Activated CD4-positive, alpha-beta memory T cell treated with anti-CD3 and anti-CD28 coated beads for 36 hours (primary cell): Measurements from ENCODE around the gene LPCAT4. TPM values are rescaled to one million over a fixed set of nuclear protein-coding genes. Genes with fewer than 3 reads are reported as not detected.
"Not testable (repeated sequence)": the region's sequence is repeated elsewhere in the genome, so short reads cannot be mapped to it uniquely, and the experiment has no call there.

Experiments used
- CTCF ChIA-PET: fragments of 350-600 bp; sonication (Branson Sonifier 250); formaldehyde crosslinking; loops from one replicate; lab custom pipeline; 2021; ENCODE audit warnings: antibody characterized with exemption, inconsistent platforms; lab: Charles Lee
- POLR2A ChIA-PET: fragments of 350-600 bp; sonication (Branson Sonifier 250); formaldehyde crosslinking; loops from one replicate; lab custom pipeline; 2021; ENCODE audit warnings: antibody characterized with exemption; lab: Charles Lee
- DNase-seq: peaks from one replicate; pipeline ENCODE4 v3.0.0-alpha.2; 2020
- H3K27ac Mint-ChIP-seq: one replicate; pipeline ENCODE4 v1.8.0; 2021; ENCODE audit warnings: mixed read lengths
- H3K27me3 Mint-ChIP-seq: one replicate; pipeline ENCODE4 v1.8.0; 2021; ENCODE audit warnings: mixed read lengths
- H3K36me3 Mint-ChIP-seq: one replicate; pipeline ENCODE4 v1.8.0; 2021; ENCODE audit warnings: mixed read lengths
- H3K4me1 Mint-ChIP-seq: one replicate; pipeline ENCODE4 v1.8.0; 2021; ENCODE audit warnings: low read depth, mixed read lengths
- H3K4me3 Mint-ChIP-seq: one replicate; pipeline ENCODE4 v1.8.0; 2021; ENCODE audit warnings: mild to moderate bottlenecking, mixed read lengths
- H3K9me3 Mint-ChIP-seq: one replicate; pipeline ENCODE4 v1.8.0; 2021; ENCODE audit warnings: mixed read lengths
- intact Hi-C: fragments of 100-400 bp; cut with micrococcal nuclease; formaldehyde crosslinking; loops from one replicate; pipeline ENCODE4 v1.15.1; 2023
- total RNA-seq, 2 experiments: library from RNA; stranded (reverse); gene quantifications; one replicate each; pipeline ENCODE4 v1.2.3, GENCODE V29; 2021

LPCAT4 gene
- total RNA-seq, 2 experiments from 2014 or later: 62.5 to 71.3 TPM

DNA sequence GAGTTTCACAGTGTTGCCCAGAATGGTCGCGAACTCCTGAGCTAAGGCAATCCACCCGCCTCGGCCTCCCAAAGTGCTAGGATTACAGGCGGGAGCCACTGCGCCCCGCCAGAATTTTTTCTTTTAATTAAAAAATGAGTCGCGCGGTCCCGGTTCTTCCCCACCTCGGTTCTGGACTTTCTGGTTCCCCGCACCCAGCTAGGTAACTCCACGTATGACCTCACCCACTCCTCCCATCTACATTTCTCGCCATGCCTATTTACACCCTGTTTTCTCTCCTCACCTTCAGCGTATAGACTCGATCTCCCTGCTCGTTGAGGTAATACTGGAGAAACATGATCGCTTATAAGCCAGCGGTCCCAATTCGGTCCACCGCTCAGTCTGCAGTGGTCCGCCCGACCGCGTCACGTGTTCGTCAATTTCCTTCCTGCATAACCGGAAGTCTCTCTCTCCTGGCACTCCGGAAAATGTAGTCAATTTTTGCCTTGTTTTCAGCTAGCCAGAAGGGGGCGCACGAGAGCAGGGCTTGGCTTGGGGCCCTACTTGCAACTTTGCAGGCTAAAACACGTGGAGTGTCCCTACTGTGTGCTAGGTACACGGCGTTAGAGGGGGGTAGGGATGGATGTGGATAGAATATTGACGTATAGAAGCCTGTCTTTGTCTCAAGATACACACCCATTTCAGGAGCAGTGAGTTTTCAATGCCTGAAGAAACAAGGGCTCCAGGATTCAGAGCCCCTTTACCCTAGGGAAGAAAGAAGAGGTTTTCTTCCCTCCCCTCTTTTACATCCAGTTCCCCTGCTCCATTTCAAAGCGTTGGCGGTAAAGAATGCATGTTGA, 24.0 kb downstream of the LPCAT4 start, which contains the start of the genes NOP10 and NUTM1:
Gene NOP10 (minus strand): TSS at position 400 of the 839 bp plus-strand sequence. CDS start 63 bp downstream, at position 337.
Gene NUTM1 (plus strand): TSS at position 579 of the 839 bp plus-strand sequence. CDS start 382 bp downstream, outside the sequence.
- peaks cover 26% of the 10 kb centered on the region for H3K36me3 Mint-ChIP-seq
- H3K4me3 Mint-ChIP-seq: no peak within 1 kb of the TSS
- peaks cover 29% of the 10 kb centered on the region for H3K4me1 Mint-ChIP-seq
- H3K27ac Mint-ChIP-seq: no peak within 1 kb of the TSS
- CTCF ChIA-PET: interaction anchor here (0.6 to 3.5 kb wide), 18 partner anchors 11 to 438 kb away, joined by 3 to 47 read pairs (median 4); partner anchors contain the start of genes GOLGA8A, KATNBL1 and LPCAT4
- peak; percentile 96 for DNase-seq
- no peaks in the 10 kb centered on the region for H3K27me3 Mint-ChIP-seq
- H3K9me3 Mint-ChIP-seq: no peaks in the 10 kb centered on the region
- intact Hi-C loops: loop anchor here (1.0 to 5.0 kb wide), 3 partner anchors 24 to 245 kb away; partner anchors contain the start of genes GOLGA8A and LPCAT4
- POLR2A ChIA-PET: interaction anchor here (1.3 to 2.0 kb wide), 2 partner anchors 14 to 23 kb away, joined by 4 to 14 read pairs; partner anchors contain the start of gene LPCAT4

DNA sequence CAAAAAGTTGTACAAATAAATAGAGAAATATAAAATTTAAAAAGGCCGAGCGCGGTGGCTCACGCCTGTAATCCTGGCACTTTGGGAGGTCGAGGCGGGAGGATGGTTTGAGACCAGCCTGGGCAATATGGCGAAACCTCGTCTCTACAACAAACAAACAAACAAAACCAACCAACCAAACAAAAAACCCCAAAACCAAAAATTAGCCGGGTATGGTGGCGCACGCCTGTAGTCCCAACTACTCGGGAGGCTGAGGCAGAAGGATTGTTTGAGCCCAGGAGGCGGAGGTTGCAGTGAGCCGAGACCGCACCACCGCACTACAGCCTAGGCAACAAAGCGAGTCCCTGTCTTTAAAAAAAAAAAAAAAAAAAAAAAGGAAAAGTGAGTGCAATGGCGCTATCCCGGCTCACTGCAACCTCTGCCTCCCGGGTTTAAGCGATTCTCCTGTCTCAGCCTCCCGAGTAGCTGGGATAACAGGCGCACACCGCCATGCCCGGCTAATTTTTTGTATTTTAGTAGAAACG, 24.7 kb downstream of the LPCAT4 start:
- peak; percentile 41 for DNase-seq
- H3K9me3 Mint-ChIP-seq, H3K27ac Mint-ChIP-seq, H3K4me3 Mint-ChIP-seq, H3K27me3 Mint-ChIP-seq: not testable (repeated sequence)
- ChIA-PET CTCF (interaction anchor here (0.6 to 3.5 kb wide), 18 partner anchors 11 to 437 kb away, joined by 3 to 47 read pairs (median 4); partner anchors contain the start of genes GOLGA8A, KATNBL1 and LPCAT4), POLR2A (interaction anchor here (2.0 kb wide), 1 partner anchor 24 kb away, joined by 14 read pairs; the partner anchor contains the start of gene LPCAT4)
- peaks cover 29% of the 10 kb centered on the region for H3K4me1 Mint-ChIP-seq
- H3K36me3 Mint-ChIP-seq: peaks cover 26% of the 10 kb centered on the region
- intact Hi-C loops: loop anchor here (5.0 kb wide), 1 partner anchor 95 kb away; the partner anchor contains the start of gene GOLGA8A

DNA sequence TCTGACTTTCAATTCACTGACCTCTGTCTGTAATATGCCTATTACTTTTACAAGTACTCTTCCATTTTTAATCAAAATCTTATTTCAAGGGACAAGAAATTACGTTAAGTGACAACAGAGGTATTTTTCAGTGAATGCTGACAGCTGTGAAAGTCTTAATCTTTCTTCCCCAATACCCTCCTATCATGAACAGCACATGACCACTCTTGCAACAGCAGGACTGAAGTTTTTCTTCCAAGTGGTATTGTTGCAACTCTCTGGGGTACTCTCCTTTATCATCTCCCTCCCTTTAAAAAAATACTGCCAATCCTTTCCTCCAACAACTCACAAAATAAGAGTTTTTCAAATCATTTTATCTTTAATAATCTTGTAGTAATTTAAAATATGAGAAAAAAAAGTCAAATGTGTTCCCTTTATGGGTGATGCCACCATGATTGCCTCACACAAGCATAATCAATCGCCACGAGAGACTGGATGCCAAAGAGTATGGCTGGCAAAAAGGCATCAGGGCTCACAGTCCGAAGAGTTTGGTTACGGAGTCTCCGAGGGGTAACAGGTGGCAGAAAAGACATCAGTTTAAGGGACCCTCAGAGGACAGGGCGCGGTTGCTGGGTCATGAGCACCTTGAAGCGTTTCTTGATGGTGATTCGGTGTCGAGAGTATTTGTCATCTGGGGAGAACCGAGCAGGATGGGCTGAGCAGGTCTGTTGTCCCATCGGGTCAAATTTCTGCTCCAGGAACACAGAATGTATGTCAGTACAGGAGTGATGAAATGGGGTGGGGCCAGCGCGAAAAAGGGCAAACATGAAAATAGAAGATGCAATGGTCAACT, 25.4 kb downstream of the LPCAT4 start:
- POLR2A ChIA-PET: no interaction called here
- no peak for DNase-seq
- CTCF ChIA-PET: interaction anchor here (0.9 to 3.5 kb wide), 4 partner anchors 20 to 29 kb away, joined by 3 to 47 read pairs (median 4); partner anchors contain the start of gene LPCAT4
- peaks cover 28% of the 10 kb centered on the region for H3K36me3 Mint-ChIP-seq
- no peaks in the 10 kb centered on the region for H3K27me3 Mint-ChIP-seq
- H3K4me1 Mint-ChIP-seq: peaks cover 35% of the 10 kb centered on the region
- H3K27ac Mint-ChIP-seq: no peak overlapping the region
- H3K9me3 Mint-ChIP-seq: no peaks in the 10 kb centered on the region
- no peak overlapping the region for H3K4me3 Mint-ChIP-seq
- intact Hi-C loops: loop anchor here (5.0 kb wide), 1 partner anchor 96 kb away; the partner anchor contains the start of gene GOLGA8A

DNA sequence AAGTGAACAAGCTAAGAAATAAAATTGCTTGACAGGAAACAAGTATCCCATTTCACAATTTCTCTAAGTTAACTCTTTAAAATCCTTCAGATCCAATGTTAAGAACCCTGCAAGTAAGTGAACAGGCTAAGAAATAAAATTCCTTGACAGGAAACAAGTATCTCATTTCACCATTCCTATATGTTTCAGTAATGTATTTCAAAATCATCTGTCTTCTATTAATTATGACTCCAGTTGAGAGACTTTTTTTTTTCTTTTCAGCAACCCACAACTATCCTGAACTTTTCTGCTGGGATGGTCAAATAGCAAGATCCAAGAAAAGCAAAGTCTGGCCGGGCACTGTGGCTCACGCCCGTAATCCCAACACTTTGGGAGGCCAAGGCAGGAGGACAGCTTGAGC, 27.1 kb downstream of the LPCAT4 start:
- peak overlapping the region; percentile 60 for H3K27ac Mint-ChIP-seq
- CTCF ChIA-PET: interaction anchor here (0.9 to 5.3 kb wide), 3 partner anchors 27 to 248 kb away, joined by 3 to 46 read pairs (median 3); partner anchors contain the start of gene LPCAT4

DNA sequence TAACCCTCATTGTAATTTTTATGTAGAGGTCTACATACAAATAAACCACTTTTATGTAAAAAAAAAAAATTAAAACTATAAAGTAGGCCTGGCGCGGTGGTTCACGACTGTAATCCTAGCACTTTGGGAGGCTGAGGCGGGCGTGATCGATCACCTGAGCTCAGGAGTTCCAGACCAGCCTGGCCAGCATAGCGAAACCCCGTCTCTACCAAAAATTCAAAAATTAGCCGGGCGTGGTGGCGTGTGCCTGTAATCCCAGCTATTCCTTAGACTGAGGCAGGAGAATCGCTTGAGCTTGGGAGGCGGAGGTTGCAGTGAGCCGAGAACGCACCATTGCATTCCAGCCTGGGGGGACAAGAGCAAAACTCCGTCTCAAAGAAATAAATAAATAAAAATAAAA, 28.6 kb downstream of the LPCAT4 start:
- no peak for DNase-seq
- H3K27ac Mint-ChIP-seq: peak overlapping the region; percentile 18
- H3K27me3 Mint-ChIP-seq: no peaks in the 10 kb centered on the region
- ChIA-PET POLR2A (interaction anchor here (1.3 to 4.3 kb wide), 3 partner anchors 10 to 245 kb away, joined by 3 to 29 read pairs (median 7); partner anchors contain the start of genes GOLGA8B and LPCAT4), CTCF (interaction anchor here (1.3 to 5.3 kb wide), 2 partner anchors 28 to 111 kb away, joined by 3 to 46 read pairs; partner anchors contain the start of gene LPCAT4)
- intact Hi-C loops: loop anchor here (1.0 to 10.0 kb wide), 3 partner anchors 29 to 1206 kb away; partner anchors contain the start of genes DPH6, LPCAT4 and ZNF770
- H3K4me1 Mint-ChIP-seq: peaks cover 67% of the 10 kb centered on the region
- no peaks in the 10 kb centered on the region for H3K9me3 Mint-ChIP-seq
- peak overlapping the region; percentile 95 for H3K4me3 Mint-ChIP-seq
- peaks cover 28% of the 10 kb centered on the region for H3K36me3 Mint-ChIP-seq

More for the DNA sequence above, 27.1 kb downstream of the LPCAT4 start:
- Mint-ChIP-seq H3K27me3 (no peaks in the 10 kb centered on the region), H3K36me3 (peaks cover 28% of the 10 kb centered on the region), H3K4me3 (peak overlapping the region; percentile 20), H3K4me1 (peaks cover 51% of the 10 kb centered on the region), H3K9me3 (no peaks in the 10 kb centered on the region)
- DNase-seq: no peak
- intact Hi-C loops: loop anchor here (5.0 to 10.0 kb wide), 3 partner anchors 97 to 1205 kb away; partner anchors contain the start of genes DPH6, GOLGA8A and ZNF770
- POLR2A ChIA-PET: no interaction called here

DNA sequence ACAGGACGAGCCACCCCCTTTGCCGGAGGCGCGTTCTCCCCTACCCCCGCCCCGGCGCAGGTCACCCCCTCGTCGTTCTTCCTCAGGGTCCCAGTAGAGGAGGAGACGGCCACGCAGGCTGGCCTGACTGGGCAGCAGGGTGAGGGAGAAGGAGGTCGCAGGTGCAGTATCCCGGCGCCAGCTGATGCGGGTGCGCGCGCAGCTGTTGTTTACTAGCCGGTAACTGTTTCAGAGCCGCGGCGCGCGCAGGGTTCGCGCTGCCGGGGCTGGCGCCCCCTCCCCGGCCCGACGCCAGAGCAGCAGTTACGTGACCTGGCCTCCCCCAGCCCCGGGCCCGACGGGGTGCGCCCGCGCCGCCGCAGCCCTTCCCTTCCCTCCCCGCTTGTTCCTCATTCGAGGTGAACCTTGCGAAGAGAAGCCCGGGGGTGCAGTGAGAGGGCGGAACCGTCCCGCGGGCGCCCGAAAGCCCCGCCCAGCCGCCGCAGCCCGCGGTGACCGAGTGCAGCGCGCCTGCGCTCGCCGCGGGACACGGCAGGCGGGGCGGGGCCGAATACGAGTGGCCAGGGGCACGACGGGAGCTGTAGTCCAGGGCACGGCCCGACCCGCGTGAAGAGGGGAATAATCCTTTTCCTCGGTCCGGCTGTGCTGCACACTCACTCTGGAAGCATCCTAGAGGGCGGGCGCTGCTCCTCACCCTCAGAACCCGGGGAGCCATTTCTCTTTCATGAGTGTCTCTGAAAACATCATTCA, 29.3 kb downstream of the LPCAT4 start, which contains the start of gene SLC12A6:
Gene SLC12A6 (minus strand): TSS at position 225 of the 750 bp plus-strand sequence. CDS start 1,101 bp downstream, outside the sequence.
- no peaks in the 10 kb centered on the region for H3K9me3 Mint-ChIP-seq
- peak within 1 kb of the TSS; percentile 95 for H3K4me3 Mint-ChIP-seq
- no peaks in the 10 kb centered on the region for H3K27me3 Mint-ChIP-seq
- POLR2A ChIA-PET: interaction anchor here (0.8 to 4.3 kb wide), 4 partner anchors 10 to 246 kb away, joined by 3 to 29 read pairs (median 5); partner anchors contain the start of genes GOLGA8B and LPCAT4
- H3K36me3 Mint-ChIP-seq: peaks cover 28% of the 10 kb centered on the region
- intact Hi-C loops: loop anchor here (1.0 to 10.0 kb wide), 3 partner anchors 30 to 1207 kb away; partner anchors contain the start of genes DPH6, LPCAT4 and ZNF770
- CTCF ChIA-PET: interaction anchor here (0.7 to 5.3 kb wide), 5 partner anchors 10 to 246 kb away, joined by 3 to 46 read pairs (median 4); partner anchors contain the start of genes GOLGA8B, KATNBL1 and LPCAT4
- DNase-seq: peak; percentile 92
- peaks cover 68% of the 10 kb centered on the region for H3K4me1 Mint-ChIP-seq
- peak within 1 kb of the TSS; percentile 88 for H3K27ac Mint-ChIP-seq

DNA sequence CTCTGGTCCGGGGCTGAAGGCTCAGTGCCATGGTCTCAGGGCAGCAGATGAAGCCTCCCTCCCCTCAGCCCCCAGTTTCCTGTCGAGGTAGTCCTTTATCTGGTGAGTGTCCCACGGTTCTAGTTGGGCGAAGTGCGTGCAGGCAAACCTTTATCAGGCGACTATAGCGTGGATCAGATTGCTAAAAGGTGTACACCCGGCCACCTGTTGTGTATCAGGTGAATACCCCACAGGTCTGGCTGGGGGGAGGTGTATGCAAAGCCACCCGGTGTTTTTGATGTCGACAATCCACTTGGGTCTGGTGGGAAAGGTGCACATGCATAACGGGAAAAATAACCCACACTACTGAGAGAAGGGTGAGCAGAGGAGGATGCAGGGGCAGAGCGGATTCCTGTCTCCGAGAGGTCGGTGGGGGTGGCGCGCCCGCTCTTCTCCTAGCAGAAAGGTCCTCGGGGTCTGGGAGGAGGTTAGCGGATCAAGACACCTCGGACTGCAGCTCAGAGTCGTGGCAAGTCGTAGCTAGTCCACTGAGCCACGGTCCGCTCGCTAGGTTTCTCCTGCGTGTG, 29.9 kb downstream of the LPCAT4 start:
- ChIA-PET POLR2A (interaction anchor here (0.8 to 4.3 kb wide), 3 partner anchors 9 to 246 kb away, joined by 3 to 29 read pairs (median 3); partner anchors contain the start of genes GOLGA8B and LPCAT4), CTCF (interaction anchor here (0.7 to 5.3 kb wide), 5 partner anchors 9 to 246 kb away, joined by 3 to 46 read pairs (median 5); partner anchors contain the start of genes GOLGA8B, KATNBL1 and LPCAT4)
- peak; percentile 49 for DNase-seq
- Mint-ChIP-seq H3K27ac (peak overlapping the region; percentile 88), H3K4me1 (peaks cover 70% of the 10 kb centered on the region), H3K27me3 (no peaks in the 10 kb centered on the region), H3K9me3 (no peaks in the 10 kb centered on the region), H3K4me3 (peak overlapping the region; percentile 95), H3K36me3 (peaks cover 28% of the 10 kb centered on the region)
- intact Hi-C loops: loop anchor here (5.0 to 10.0 kb wide), 2 partner anchors 650 to 1208 kb away; partner anchors contain the start of genes DPH6 and ZNF770

DNA sequence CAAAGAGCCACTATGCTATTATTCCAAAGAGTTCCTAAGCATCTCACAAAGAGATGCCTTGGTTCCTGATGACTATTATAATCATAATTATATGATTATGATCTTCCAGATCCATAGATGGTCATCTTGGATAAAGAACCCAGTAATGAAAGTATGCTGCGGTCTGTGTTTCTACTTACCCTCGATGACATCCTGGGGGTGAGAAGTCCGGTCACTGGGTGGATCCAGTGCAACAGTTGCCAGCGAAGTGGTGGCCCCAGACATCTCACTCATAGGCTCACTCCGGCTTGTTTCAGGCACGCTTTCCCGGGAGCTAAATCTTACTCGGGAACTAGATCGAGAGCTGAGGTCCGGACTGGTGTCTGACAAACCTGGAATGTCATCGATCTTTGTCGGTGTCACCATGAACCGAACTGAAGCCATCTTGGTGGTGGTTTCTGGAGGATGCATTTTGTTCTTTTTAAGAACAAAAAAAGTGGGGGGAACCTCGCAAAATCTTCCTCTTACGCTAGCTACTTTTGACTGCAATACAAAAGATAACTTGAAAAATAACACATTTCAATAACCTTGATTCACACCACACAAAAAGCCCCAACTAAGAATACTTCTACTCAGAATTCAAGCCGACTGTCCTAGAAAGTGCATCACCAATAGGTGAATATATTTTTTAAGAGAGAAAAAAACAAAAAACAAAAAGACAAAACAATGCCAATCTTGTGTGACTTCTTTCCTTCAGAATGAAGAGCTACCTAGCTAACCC, 30.6 kb downstream of the LPCAT4 start:
- POLR2A ChIA-PET: interaction anchor here (4.3 kb wide), 1 partner anchor 30 kb away, joined by 29 read pairs; the partner anchor contains the start of gene LPCAT4
- Mint-ChIP-seq H3K27me3 (no peaks in the 10 kb centered on the region), H3K27ac (peak overlapping the region; percentile 88), H3K36me3 (peaks cover 21% of the 10 kb centered on the region), H3K4me1 (peaks cover 70% of the 10 kb centered on the region), H3K4me3 (peak overlapping the region; percentile 95), H3K9me3 (no peaks in the 10 kb centered on the region)
- CTCF ChIA-PET: interaction anchor here (0.9 to 5.3 kb wide), 4 partner anchors 8 to 127 kb away, joined by 4 to 46 read pairs (median 7); partner anchors contain the start of genes KATNBL1 and LPCAT4
- peak; percentile 26 for DNase-seq
- intact Hi-C loops: loop anchor here (5.0 to 10.0 kb wide), 2 partner anchors 651 to 1208 kb away; partner anchors contain the start of genes DPH6 and ZNF770
